IMR-90 (cell line): ENCODE data around the gene EXD1. TPM values are rescaled to one million over a fixed set of nuclear protein-coding genes. Genes with fewer than 3 reads are reported as not detected.

Experiments
- ATAC-seq: fragments of 200-7000 bp; cut with Tn5 transposase; 2 replicates; pipeline ENCODE4 v1.9.1; 2020; ENCODE audit warnings: low read depth, mild to moderate bottlenecking, moderate library complexity
- BruUV-seq: library from RNA; stranded (reverse); fragments of 400-500 nt; replicated peaks from 2 replicates; lab custom pipeline; 2021; lab: Mats Ljungman, UMichigan
- CTCF ChIA-PET: fragments of 300-600 bp; formaldehyde crosslinking; extraction: SDS; loops from one replicate; lab custom pipeline; 2021; ENCODE audit warnings: antibody characterized with exemption; lab: Yijun Ruan, JAX
- POLR2A ChIA-PET: fragments of 300-600 bp; sonication (Branson Sonifier 250); formaldehyde crosslinking; loops from one replicate; lab custom pipeline; 2022; ENCODE audit warnings: antibody characterized with exemption; ENCODE audit not compliant: unreplicated experiment; lab: Charles Lee
- DNase-seq: peaks from one replicate; pipeline ENCODE4 v3.0.0; 2013
- H2AFZ ChIP-seq: replicated peaks from 2 replicates; pipeline ENCODE3; 2013; ENCODE audit warnings: low read length, mild to moderate bottlenecking; ENCODE audit not compliant: poor library complexity
- H2AK5ac ChIP-seq: 2 replicates; pipeline ENCODE4 v1.6.1; 2013; ENCODE audit warnings: low read depth, low read length, inconsistent platforms
- H2AK9ac ChIP-seq: replicated peaks from 2 replicates; pipeline ENCODE3; 2013; ENCODE audit warnings: mild to moderate bottlenecking, low read depth, low read length, moderate library complexity; ENCODE audit not compliant: poor library complexity
- H2BK120ac ChIP-seq: 2 replicates; pipeline ENCODE4 v1.6.1; 2013; ENCODE audit warnings: low read depth, low read length, inconsistent platforms
- H2BK15ac ChIP-seq: 3 replicates; pipeline ENCODE4 v1.6.1; 2013; ENCODE audit warnings: low read depth, low read length, inconsistent platforms
- H2BK20ac ChIP-seq: 2 replicates; pipeline ENCODE4 v1.6.1; 2013; ENCODE audit warnings: low read depth, mild to moderate bottlenecking, inconsistent platforms, low read length, moderate library complexity
- H2BK5ac ChIP-seq: 2 replicates; pipeline ENCODE4 v1.6.1; 2013; ENCODE audit warnings: mild to moderate bottlenecking, low read depth, low read length, inconsistent platforms; ENCODE audit not compliant: poor library complexity, severe bottlenecking
- H3K14ac ChIP-seq: replicated peaks from 2 replicates; pipeline ENCODE4 v1.6.1; 2013; ENCODE audit warnings: low read depth, low read length, inconsistent platforms
- H3K18ac ChIP-seq: 2 replicates; pipeline ENCODE4 v1.6.1; 2013; ENCODE audit warnings: low read depth, low read length, control low read depth
- H3K23ac ChIP-seq: 2 replicates; pipeline ENCODE4 v1.6.1; 2013; ENCODE audit warnings: low read depth, low read length, inconsistent platforms
- H3K27ac ChIP-seq: 2 replicates; pipeline ENCODE4 v1.5.1; 2013; ENCODE audit warnings: mild to moderate bottlenecking, control low read depth, low read length; ENCODE audit not compliant: insufficient read depth
- H3K27me3 ChIP-seq: 2 replicates; pipeline ENCODE4 v1.6.1; 2013; ENCODE audit warnings: low read length; ENCODE audit not compliant: control insufficient read depth, insufficient read depth
- H3K36me3 ChIP-seq: 2 replicates; pipeline ENCODE4 v1.6.1; 2013; ENCODE audit warnings: low read length, mixed read lengths; ENCODE audit not compliant: control insufficient read depth, insufficient read depth
- H3K4ac ChIP-seq: 2 replicates; pipeline ENCODE4 v1.6.1; 2013; ENCODE audit warnings: low read depth, low read length, inconsistent platforms
- H3K4me1 ChIP-seq: 2 replicates; pipeline ENCODE4 v1.6.1; 2013; ENCODE audit warnings: low read length, mixed read lengths; ENCODE audit not compliant: control insufficient read depth, insufficient read depth
- H3K4me2 ChIP-seq: 2 replicates; pipeline ENCODE4 v1.6.1; 2013; ENCODE audit warnings: low read depth, mild to moderate bottlenecking, control low read depth, low read length, moderate library complexity
- H3K4me3 ChIP-seq: 2 replicates; pipeline ENCODE4 v1.5.1; 2013; ENCODE audit warnings: low read depth, mild to moderate bottlenecking, control low read depth, low read length, moderate library complexity; ENCODE audit not compliant: insufficient read depth
- H3K56ac ChIP-seq: 2 replicates; pipeline ENCODE4 v1.6.1; 2013; ENCODE audit warnings: low read length, inconsistent platforms; ENCODE audit not compliant: insufficient read depth; ENCODE audit errors: extremely low read depth
- H3K79me1 ChIP-seq, 2 experiments: 2 replicates each; pipeline ENCODE4 v1.6.1; 2013; ENCODE audit warnings: low read length in 2 of 2, inconsistent platforms in 1 of 2, low read depth in 1 of 2
- H3K9ac ChIP-seq: 2 replicates; pipeline ENCODE4 v1.6.1; 2013; ENCODE audit warnings: low read depth, low read length, control low read depth
- H3K9me1 ChIP-seq: 2 replicates; pipeline ENCODE4 v1.6.1; 2013; ENCODE audit warnings: low read length, inconsistent platforms; ENCODE audit not compliant: insufficient read depth
- H3K9me3 ChIP-seq: 2 replicates; pipeline ENCODE4 v1.6.1; 2013; ENCODE audit warnings: low read length; ENCODE audit not compliant: control insufficient read depth, insufficient read depth
- H4K20me1 ChIP-seq: 2 replicates; pipeline ENCODE4 v1.6.1; 2013; ENCODE audit warnings: low read length, inconsistent platforms; ENCODE audit not compliant: insufficient read depth
- H4K5ac ChIP-seq: 2 replicates; pipeline ENCODE4 v1.6.1; 2013; ENCODE audit warnings: mild to moderate bottlenecking, low read depth, low read length, control low read depth
- H4K8ac ChIP-seq, 2 experiments: 2 replicates each; pipeline ENCODE4 v1.6.1; 2013; ENCODE audit warnings: low read depth in 2 of 2, low read length in 2 of 2, control low read depth in 1 of 2, inconsistent platforms in 1 of 2
- H4K91ac ChIP-seq: 2 replicates; pipeline ENCODE4 v1.6.1; 2013; ENCODE audit warnings: low read depth, low read length, inconsistent platforms; ENCODE audit not compliant: insufficient read depth
- BHLHE40 ChIP-seq: fragments of 150-350 bp; IDR thresholded peaks from 2 replicates; pipeline ENCODE4 v1.6.1; 2016; ENCODE audit warnings: mild to moderate bottlenecking, low read depth, low read length
- CHD1 ChIP-seq: IDR thresholded peaks from 2 replicates; pipeline ENCODE4 v1.6.1; 2012; ENCODE audit warnings: low read depth, low read length, improper control_type of control experiment
- MAFK ChIP-seq: IDR thresholded peaks from 2 replicates; pipeline ENCODE4 v1.6.1; 2012; ENCODE audit warnings: low read depth, low read length, improper control_type of control experiment
- POLR2A ChIP-seq: IDR thresholded peaks from 2 replicates; pipeline ENCODE4 v1.6.1; 2012; ENCODE audit warnings: mild to moderate bottlenecking, low read depth, low read length
- SMC3 ChIP-seq: fragments of 150-350 bp; IDR thresholded peaks from 2 replicates; pipeline ENCODE4 v1.6.1; 2016; ENCODE audit warnings: low read depth, mild to moderate bottlenecking, antibody characterized with exemption, low read length, moderate library complexity
- WGBS, 2 experiments: methylation state at CpG; one replicate each; pipeline versions ENCODE4 v1.1.5 to v1.1.7; 2013; ENCODE audit warnings: missing lambda C conversion rate in 2 of 2; ENCODE audit not compliant: insufficient read length in 1 of 2; ENCODE audit errors: extremely low coverage in 2 of 2; 5-methylcytosine and 5-hydroxymethylcytosine counted together
- dilution Hi-C: fragments of 300-500 bp; cut with HindIII; formaldehyde crosslinking; loops from one replicate; pipeline ENCODE4 v1.14.3; 2018; ENCODE audit warnings: low sequenced_read_pairs; ENCODE audit not compliant: unreplicated experiment
- in situ Hi-C: fragments of 300-500 bp; cut with MboI; formaldehyde crosslinking; loops from 3 replicates; pipeline ENCODE4 v1.14.3; 2019; ENCODE audit warnings: low sequenced_read_pairs, inconsistent platforms, mixed read lengths
- intact Hi-C: fragments of 100-400 bp; cut with micrococcal nuclease; formaldehyde crosslinking; loops from 2 replicates; pipeline ENCODE4 v1.10.0; 2022
- polyA plus RNA-seq, 3 experiments: library from polyadenylated mRNA; depleted of rRNA; stranded (reverse); fragments of >200 nt; gene quantifications; 2 replicates each; pipeline ENCODE4 v1.2.3, GENCODE V29; 2012; ENCODE audit warnings: low replicate concordance in 1 of 3
- total RNA-seq: library from RNA; depleted of rRNA; stranded (reverse); fragments of >200 nt; gene quantifications from 2 replicates; pipeline ENCODE4 v1.2.3, GENCODE V29; 2012
- TF ChIP-seq, protein P1 (sequence below): conservative IDR thresholded peaks from 2 replicates; pipeline ENCODE4 v1.5.1; 2012; ENCODE audit warnings: mild to moderate bottlenecking, low read depth, low read length, improper control_type of control experiment
- TF ChIP-seq, protein P2 (sequence below): fragments of 150-350 bp; IDR thresholded peaks from 2 replicates; pipeline ENCODE4 v1.6.1; 2017; ENCODE audit warnings: mild to moderate bottlenecking, antibody characterized with exemption, low read length, low read depth

The EXD1 gene
- total and polyA plus RNA-seq, 2 of the 4 experiments (the other 2 are of a cell fraction), result not detected

DNA sequence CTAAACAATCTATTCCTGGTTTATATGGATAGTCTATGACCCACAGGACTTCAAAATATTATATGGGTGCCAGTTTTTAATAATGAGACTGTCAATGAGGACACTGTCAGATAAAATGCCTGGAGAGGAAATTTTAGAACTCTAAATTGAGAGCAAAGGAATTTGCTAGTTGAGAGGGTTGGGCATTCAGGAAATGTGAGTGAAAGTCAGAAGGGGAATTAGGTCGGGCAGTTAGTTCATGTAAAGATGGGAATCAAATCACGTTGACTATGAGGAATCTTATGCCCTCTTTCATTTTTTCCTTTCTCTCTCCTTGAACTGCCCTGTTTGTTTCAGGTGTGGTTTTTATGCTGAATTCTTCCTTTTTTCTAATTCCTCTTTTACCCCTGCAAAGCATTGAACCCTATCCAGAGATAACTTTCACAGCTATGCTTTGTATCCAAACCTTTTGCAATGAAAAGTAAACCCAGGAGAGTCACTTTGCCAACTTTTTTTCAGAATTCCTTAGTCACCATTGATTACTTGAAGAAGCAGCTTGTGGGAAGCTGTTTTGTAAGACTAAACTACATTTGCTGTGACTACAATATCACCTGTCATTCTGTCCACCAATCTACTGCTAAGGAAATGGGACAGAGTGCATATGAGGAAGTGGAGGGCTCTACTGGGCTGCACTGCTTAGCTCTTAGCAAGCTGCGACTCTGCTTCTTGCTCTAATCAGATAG lies 28.4 kb upstream of the EXD1 start:
- H3K14ac ChIP-seq, result no peak overlapping the region
- H3K4me1 ChIP-seq, result peaks cover 1% of the 10 kb centered on the region
- H2BK15ac ChIP-seq, result no peak overlapping the region
- no peak overlapping the region for H2AFZ ChIP-seq
- peaks cover 10% of the 10 kb centered on the region for H3K36me3 ChIP-seq
- H3K9me3 ChIP-seq, result no peaks in the 10 kb centered on the region
- H3K18ac ChIP-seq, result no peak overlapping the region
- H3K23ac ChIP-seq, result 0 out of 2 replicates have a peak overlapping the region, but pooled peaks have one; percentile 34
- WGBS, 2 experiments, result 80% methylated on average over 1 of the region's 3 CpGs; no CpG with 5 or more reads in 1 of the 2 experiments
- peaks cover 0 to 11% of the 10 kb centered on the region in 2 experiments; a peak in 3 of 4 replicates for H3K79me1 ChIP-seq
- no peak overlapping the region for H3K4me3 ChIP-seq
- H4K5ac ChIP-seq, result no peak overlapping the region
- H2BK120ac ChIP-seq, result no peak overlapping the region
- no peak overlapping the region for H3K4ac ChIP-seq
- in situ Hi-C loops (no loop called here), dilution Hi-C loops (no loop called here), intact Hi-C loops (no loop called here)
- ATAC-seq (peak; percentile 79), DNase-seq (peak; percentile 77)
- no peaks in the 10 kb centered on the region for H3K27me3 ChIP-seq
- H3K9ac ChIP-seq, result no peak overlapping the region
- no peak overlapping the region for H2AK5ac ChIP-seq
- BruUV-seq, result no TSS peak
- no peak overlapping the region for H2BK5ac ChIP-seq
- no peak overlapping the region; the same call in 1 of the 2 replicates for H3K4me2 ChIP-seq
- no peak overlapping the region for H2AK9ac ChIP-seq
- H4K91ac ChIP-seq, result no peak overlapping the region
- ChIA-PET CTCF (interaction anchor here (1.2 kb wide), 1 partner anchor 11 kb away, joined by 3 read pairs; no protein-coding TSS in a partner anchor), POLR2A (no interaction called here)
- no peak for TF ChIP-seq MAFK
- TF ChIP-seq, protein P1, sequence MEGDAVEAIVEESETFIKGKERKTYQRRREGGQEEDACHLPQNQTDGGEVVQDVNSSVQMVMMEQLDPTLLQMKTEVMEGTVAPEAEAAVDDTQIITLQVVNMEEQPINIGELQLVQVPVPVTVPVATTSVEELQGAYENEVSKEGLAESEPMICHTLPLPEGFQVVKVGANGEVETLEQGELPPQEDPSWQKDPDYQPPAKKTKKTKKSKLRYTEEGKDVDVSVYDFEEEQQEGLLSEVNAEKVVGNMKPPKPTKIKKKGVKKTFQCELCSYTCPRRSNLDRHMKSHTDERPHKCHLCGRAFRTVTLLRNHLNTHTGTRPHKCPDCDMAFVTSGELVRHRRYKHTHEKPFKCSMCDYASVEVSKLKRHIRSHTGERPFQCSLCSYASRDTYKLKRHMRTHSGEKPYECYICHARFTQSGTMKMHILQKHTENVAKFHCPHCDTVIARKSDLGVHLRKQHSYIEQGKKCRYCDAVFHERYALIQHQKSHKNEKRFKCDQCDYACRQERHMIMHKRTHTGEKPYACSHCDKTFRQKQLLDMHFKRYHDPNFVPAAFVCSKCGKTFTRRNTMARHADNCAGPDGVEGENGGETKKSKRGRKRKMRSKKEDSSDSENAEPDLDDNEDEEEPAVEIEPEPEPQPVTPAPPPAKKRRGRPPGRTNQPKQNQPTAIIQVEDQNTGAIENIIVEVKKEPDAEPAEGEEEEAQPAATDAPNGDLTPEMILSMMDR, result no peak
- TF ChIP-seq CHD1, result no peak
- TF ChIP-seq, protein P2, sequence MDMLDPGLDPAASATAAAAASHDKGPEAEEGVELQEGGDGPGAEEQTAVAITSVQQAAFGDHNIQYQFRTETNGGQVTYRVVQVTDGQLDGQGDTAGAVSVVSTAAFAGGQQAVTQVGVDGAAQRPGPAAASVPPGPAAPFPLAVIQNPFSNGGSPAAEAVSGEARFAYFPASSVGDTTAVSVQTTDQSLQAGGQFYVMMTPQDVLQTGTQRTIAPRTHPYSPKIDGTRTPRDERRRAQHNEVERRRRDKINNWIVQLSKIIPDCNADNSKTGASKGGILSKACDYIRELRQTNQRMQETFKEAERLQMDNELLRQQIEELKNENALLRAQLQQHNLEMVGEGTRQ, result 0 out of 2 replicates have a peak, but pooled peaks have one; percentile 5
- TF ChIP-seq POLR2A, result no peak
- no peak for TF ChIP-seq SMC3
- no peak for TF ChIP-seq BHLHE40
- no peak overlapping the region for H4K8ac ChIP-seq
- no peak overlapping the region for H3K27ac ChIP-seq
- H2BK20ac ChIP-seq, result no peak overlapping the region
- 0 out of 2 replicates have a peak, but pooled peaks cover 2% of the 10 kb centered on the region for H3K9me1 ChIP-seq
- H3K56ac ChIP-seq, result no peak overlapping the region
- no peaks in the 10 kb centered on the region for H4K20me1 ChIP-seq
